Osteocyte (in vitro differentiated cells): ENCODE results near the gene ABCA13. TPM values are rescaled to one million over a fixed set of nuclear protein-coding genes. Genes with fewer than 3 reads are reported as not detected.

Experiments used
- DNase-seq: peaks from one replicate; pipeline ENCODE4 v3.0.0; 2021; ENCODE audit warnings: mixed read lengths; ENCODE audit not compliant: unreplicated experiment; ENCODE audit errors: extremely low spot score
- H3K27ac Mint-ChIP-seq: one replicate; pipeline ENCODE4 v1.8.0; 2021; ENCODE audit warnings: mild to moderate bottlenecking, mixed read lengths; ENCODE audit not compliant: unreplicated experiment
- H3K27me3 Mint-ChIP-seq: one replicate; pipeline ENCODE4 v1.8.0; 2021; ENCODE audit warnings: mixed read lengths; ENCODE audit not compliant: unreplicated experiment
- H3K36me3 Mint-ChIP-seq: one replicate; pipeline ENCODE4 v1.8.0; 2021; ENCODE audit warnings: mixed read lengths; ENCODE audit not compliant: unreplicated experiment
- H3K4me1 Mint-ChIP-seq: one replicate; pipeline ENCODE4 v1.8.0; 2021; ENCODE audit warnings: mixed read lengths; ENCODE audit not compliant: unreplicated experiment
- H3K4me3 Mint-ChIP-seq: one replicate; pipeline ENCODE4 v1.8.0; 2021; ENCODE audit warnings: mild to moderate bottlenecking, moderate library complexity, mixed read lengths; ENCODE audit not compliant: unreplicated experiment
- H3K9me3 Mint-ChIP-seq: one replicate; pipeline ENCODE4 v1.8.0; 2021; ENCODE audit warnings: mixed read lengths; ENCODE audit not compliant: unreplicated experiment
- CTCF ChIP-seq: fragments of 200-600 bp; sonication (generic); IDR thresholded peaks from 2 replicates; pipeline ENCODE4 v1.5.0; 2021; ENCODE audit warnings: antibody characterized with exemption, mild to moderate bottlenecking, moderate library complexity
- total RNA-seq: library from RNA; stranded (reverse); gene quantifications from 2 replicates; pipeline ENCODE4 v1.2.1, GENCODE V29; 2021

The ABCA13 gene
- total RNA-seq, 1 donor from 2014 or later: 1.1 TPM

- no peak overlapping the region for H3K27ac Mint-ChIP-seq
- H3K9me3 Mint-ChIP-seq: no peaks in the 10 kb centered on the region
- no peak for DNase-seq
- no peaks in the 10 kb centered on the region for H3K36me3 Mint-ChIP-seq
- no peaks in the 10 kb centered on the region for H3K4me1 Mint-ChIP-seq
- no peak overlapping the region for H3K4me3 Mint-ChIP-seq
- H3K27me3 Mint-ChIP-seq: peaks cover 3% of the 10 kb centered on the region
- no peak for TF ChIP-seq CTCF
These were observed 416.2 kb downstream of the ABCA13 start for GRCh38 chr7:48587475-48587874.

- Mint-ChIP-seq H3K4me1 (no peaks in the 10 kb centered on the region), H3K36me3 (no peaks in the 10 kb centered on the region), H3K4me3 (no peak overlapping the region), H3K9me3 (no peaks in the 10 kb centered on the region), H3K27ac (no peak overlapping the region), H3K27me3 (no peaks in the 10 kb centered on the region)
- no peak for TF ChIP-seq CTCF
- DNase-seq: no peak
These were observed 423.1 kb downstream of the ABCA13 start for GRCh38 chr7:48594349-48594748.

GRCh38 chr7:48595756-48596155 is 424.5 kb downstream of the ABCA13 start:
- no peak for TF ChIP-seq CTCF
- no peaks in the 10 kb centered on the region for H3K27me3 Mint-ChIP-seq
- H3K4me1 Mint-ChIP-seq: no peaks in the 10 kb centered on the region
- H3K9me3 Mint-ChIP-seq: no peaks in the 10 kb centered on the region
- H3K27ac Mint-ChIP-seq: no peak overlapping the region
- DNase-seq: no peak
- H3K4me3 Mint-ChIP-seq: no peak overlapping the region
- no peaks in the 10 kb centered on the region for H3K36me3 Mint-ChIP-seq

GRCh38 chr7:48610705-48611104 is 439.4 kb downstream of the ABCA13 start:
- no peaks in the 10 kb centered on the region for H3K9me3 Mint-ChIP-seq
- H3K36me3 Mint-ChIP-seq: no peaks in the 10 kb centered on the region
- DNase-seq: no peak

GRCh38 chr7:48611993-48612392 is 440.7 kb downstream of the ABCA13 start:
- TF ChIP-seq CTCF: no peak
- Mint-ChIP-seq H3K27ac (no peak overlapping the region), H3K4me1 (no peaks in the 10 kb centered on the region), H3K27me3 (no peaks in the 10 kb centered on the region), H3K36me3 (no peaks in the 10 kb centered on the region), H3K9me3 (no peaks in the 10 kb centered on the region), H3K4me3 (no peak overlapping the region)
- DNase-seq: no peak

More at GRCh38 chr7:48610705-48611104, 439.4 kb downstream of the ABCA13 start:
- Mint-ChIP-seq H3K4me1 (no peaks in the 10 kb centered on the region), H3K27me3 (no peaks in the 10 kb centered on the region), H3K27ac (no peak overlapping the region), H3K4me3 (no peak overlapping the region)
- no peak for TF ChIP-seq CTCF
